SH-SY5Y (cell line): ENCODE measurements around the gene CEP63.

Experiments
- GATA2 ChIP-seq: IDR thresholded peaks from 2 replicates; pipeline ENCODE4 v1.6.1; 2011; ENCODE audit warnings: mild to moderate bottlenecking, low read depth, low read length
- GATA3 ChIP-seq: IDR thresholded peaks from 2 replicates; pipeline ENCODE4 v1.6.1; 2011; ENCODE audit warnings: low read depth, mild to moderate bottlenecking, low read length, moderate library complexity

- TF ChIP-seq GATA2 (no peak), GATA3 (no peak)
These were observed 82.9 kb downstream of the CEP63 start for GRCh38 chr3:134568790-134569189.
